GM19463 (cell line): Measurements from ENCODE around the gene SERPINA5.
"Not testable (repeated sequence)": the region's sequence is repeated elsewhere in the genome, so short reads cannot be mapped to it uniquely, and the experiment has no call there.

ENCODE experiments used
- ATAC-seq: cut with Tn5 transposase; IDR thresholded peaks from one replicate; pipeline ENCODE4 v1.9.1; 2021; ENCODE audit warnings: mild to moderate bottlenecking, moderate library complexity; ENCODE audit not compliant: unreplicated experiment

SERPINA5 gene

GRCh38 chr14:94621358-94622134 is 40.3 kb downstream of the SERPINA5 start:
- ATAC-seq: no peak

- ATAC-seq: no peak
Measured at GRCh38 chr14:94622653-94623421, 41.6 kb downstream of the SERPINA5 start.

GRCh38 chr14:94623422-94623809 is 42.2 kb downstream of the SERPINA5 start:
- ATAC-seq: no peak

GRCh38 chr14:94623856-94624499 is 42.8 kb downstream of the SERPINA5 start:
- ATAC-seq: no peak

GRCh38 chr14:94624537-94625352 is 43.5 kb downstream of the SERPINA5 start:
- ATAC-seq: no peak

GRCh38 chr14:94625353-94625635 is 44.1 kb downstream of the SERPINA5 start:
- no peak for ATAC-seq

GRCh38 chr14:94628578-94628977 is 47.4 kb downstream of the SERPINA5 start:
- ATAC-seq: no peak

GRCh38 chr14:94630396-94630795 is 49.2 kb downstream of the SERPINA5 start:
- ATAC-seq: no peak

- ATAC-seq: no peak
Measured at GRCh38 chr14:94631050-94631449, 49.8 kb downstream of the SERPINA5 start.

- ATAC-seq: no peak
Measured at GRCh38 chr14:94631536-94632304, 50.5 kb downstream of the SERPINA5 start.

- no peak for ATAC-seq
Measured at GRCh38 chr14:94632305-94632590, 51.0 kb downstream of the SERPINA5 start.

- no peak for ATAC-seq
Measured at GRCh38 chr14:94633121-94633520, 51.9 kb downstream of the SERPINA5 start.

- no peak for ATAC-seq
Measured at GRCh38 chr14:94635154-94635553, 53.9 kb downstream of the SERPINA5 start.

GRCh38 chr14:94636744-94637412 is 55.7 kb downstream of the SERPINA5 start:
- ATAC-seq: no peak

GRCh38 chr14:94637814-94638213 is 56.6 kb downstream of the SERPINA5 start:
- not testable (repeated sequence) for ATAC-seq

- no peak for ATAC-seq
Measured at GRCh38 chr14:94638339-94638738, 57.1 kb downstream of the SERPINA5 start.

GRCh38 chr14:94638961-94639817 is 58.0 kb downstream of the SERPINA5 start:
- ATAC-seq: no peak

- no peak for ATAC-seq
Measured at GRCh38 chr14:94640721-94641631, 59.8 kb downstream of the SERPINA5 start.
